DND-41 (cell line): ENCODE measurements around the gene NDNF.

Experiments
- ATAC-seq: fragments of 200-7000 bp; cut with Tn5 transposase; 3 replicates; pipeline ENCODE4 v1.9.1; 2021; ENCODE audit warnings: low read depth; ENCODE audit not compliant: insufficient read depth
- DNase-seq: peaks from one replicate; pipeline ENCODE4 v3.0.0-alpha.2; 2020
- H2AFZ ChIP-seq: 2 replicates; pipeline ENCODE4 v1.6.0; 2012; ENCODE audit warnings: low read depth, low read length
- H3K27ac ChIP-seq: 2 replicates; pipeline ENCODE4 v1.5.1; 2012; ENCODE audit warnings: low read length, inconsistent platforms
- H3K27me3 ChIP-seq: fragments of 200-600 bp; sonication (generic); 2 replicates; pipeline ENCODE4 v1.6.0; 2012; ENCODE audit warnings: low read length, mild to moderate bottlenecking, inconsistent platforms; ENCODE audit not compliant: insufficient read depth, poor library complexity
- H3K36me3 ChIP-seq: 2 replicates; pipeline ENCODE4 v1.5.1; 2012; ENCODE audit warnings: low read length, inconsistent platforms; ENCODE audit not compliant: insufficient read depth
- H3K4me1 ChIP-seq: 2 replicates; pipeline ENCODE4 v1.5.1; 2012; ENCODE audit warnings: mild to moderate bottlenecking, low read length; ENCODE audit not compliant: insufficient read depth
- H3K4me2 ChIP-seq: 2 replicates; pipeline ENCODE4 v1.6.0; 2012; ENCODE audit warnings: mild to moderate bottlenecking, moderate library complexity, low read length, inconsistent platforms; ENCODE audit not compliant: insufficient read depth
- H3K4me3 ChIP-seq, 2 experiments: fragments of 200-600 bp in 1 of 2; shearing (Covaris generic) in 1 of 2; 2 replicates each; pipeline ENCODE4 v1.5.1; 2012 to 2016; ENCODE audit warnings: inconsistent platforms in 2 of 2, low read length in 2 of 2, mild to moderate bottlenecking in 2 of 2, low read depth in 1 of 2, moderate library complexity in 1 of 2
- H3K79me2 ChIP-seq: 2 replicates; pipeline ENCODE4 v1.6.0; 2012; ENCODE audit warnings: low read length, inconsistent platforms; ENCODE audit not compliant: insufficient read depth
- H3K9ac ChIP-seq: 2 replicates; pipeline ENCODE4 v1.6.0; 2012; ENCODE audit warnings: low read depth, mild to moderate bottlenecking, inconsistent platforms, low read length, moderate library complexity
- H3K9me3 ChIP-seq: 2 replicates; pipeline ENCODE4 v1.5.1; 2012; ENCODE audit warnings: low read length, moderate library complexity, mild to moderate bottlenecking, inconsistent platforms; ENCODE audit not compliant: insufficient read depth, severe bottlenecking
- H4K20me1 ChIP-seq: 2 replicates; pipeline ENCODE4 v1.6.0; 2012; ENCODE audit warnings: low read length; ENCODE audit not compliant: insufficient read depth
- CTCF ChIP-seq: IDR thresholded peaks from 2 replicates; pipeline ENCODE4 v1.5.1; 2012; ENCODE audit warnings: borderline replicate concordance, low read length, moderate library complexity, mild to moderate bottlenecking; ENCODE audit not compliant: poor library complexity, severe bottlenecking; ENCODE audit errors: extremely low read depth
- EZH2 ChIP-seq: IDR thresholded peaks from 3 replicates; pipeline ENCODE4 v1.6.1; 2012; ENCODE audit warnings: borderline replicate concordance, low read depth, mild to moderate bottlenecking, moderate library complexity, low read length, inconsistent platforms; ENCODE audit not compliant: severe bottlenecking

The NDNF gene

GRCh38 chr4:121016611-121017010, 55.7 kb downstream of the NDNF start:
- Histone ChIP-seq H4K20me1 (no peaks in the 10 kb centered on the region), H3K9me3 (no peaks in the 10 kb centered on the region), H3K27me3 (no peaks in the 10 kb centered on the region), H3K4me3 (no peak overlapping the region), H3K36me3 (no peaks in the 10 kb centered on the region), H3K79me2 (no peaks in the 10 kb centered on the region), H3K4me1 (no peaks in the 10 kb centered on the region), H2AFZ (no peak overlapping the region), H3K9ac (no peak overlapping the region), H3K4me2 (no peak overlapping the region), H3K27ac (no peak overlapping the region)
- TF ChIP-seq CTCF: no peak
- no peak for TF ChIP-seq EZH2
- DNase-seq (no peak), ATAC-seq (no peak)

- Histone ChIP-seq H3K27me3 (peaks cover 3% of the 10 kb centered on the region), H3K4me1 (no peaks in the 10 kb centered on the region), H3K79me2 (no peaks in the 10 kb centered on the region), H4K20me1 (no peaks in the 10 kb centered on the region), H3K9ac (no peak overlapping the region), H2AFZ (no peak overlapping the region), H3K4me2 (no peak overlapping the region), H3K4me3 (no peak overlapping the region), H3K27ac (no peak overlapping the region), H3K9me3 (no peaks in the 10 kb centered on the region), H3K36me3 (no peaks in the 10 kb centered on the region)
- TF ChIP-seq CTCF (no peak), EZH2 (no peak)
- ATAC-seq (no peak), DNase-seq (no peak)
Measured at GRCh38 chr4:121015421-121015820, 56.9 kb downstream of the NDNF start.

- TF ChIP-seq EZH2 (no peak), CTCF (no peak)
- Histone ChIP-seq H3K79me2 (no peaks in the 10 kb centered on the region), H3K27me3 (peaks cover 3% of the 10 kb centered on the region), H3K4me3 (no peak overlapping the region), H3K9ac (no peak overlapping the region), H3K36me3 (no peaks in the 10 kb centered on the region), H3K9me3 (no peaks in the 10 kb centered on the region), H3K4me2 (no peak overlapping the region), H2AFZ (no peak overlapping the region), H3K27ac (no peak overlapping the region), H4K20me1 (no peaks in the 10 kb centered on the region), H3K4me1 (no peaks in the 10 kb centered on the region)
- DNase-seq (no peak), ATAC-seq (no peak)
Measured at GRCh38 chr4:121014544-121014943, 57.8 kb downstream of the NDNF start.

- Histone ChIP-seq H3K4me3 (no peak overlapping the region), H4K20me1 (no peaks in the 10 kb centered on the region), H3K4me2 (no peak overlapping the region), H3K9me3 (no peaks in the 10 kb centered on the region), H3K4me1 (no peaks in the 10 kb centered on the region), H3K9ac (no peak overlapping the region), H2AFZ (no peak overlapping the region), H3K27me3 (peaks cover 3% of the 10 kb centered on the region), H3K79me2 (no peaks in the 10 kb centered on the region), H3K36me3 (no peaks in the 10 kb centered on the region), H3K27ac (no peak overlapping the region)
- ATAC-seq: no peak
- no peak for DNase-seq
- TF ChIP-seq EZH2 (no peak), CTCF (no peak)
Measured at GRCh38 chr4:121011780-121012340, 60.5 kb downstream of the NDNF start.
